Panc1 (cell line): ENCODE results near the gene GPS1. TPM values are rescaled to one million over a fixed set of nuclear protein-coding genes. Genes with fewer than 3 reads are reported as not detected.
A peak's percentile ranks its signal among the peaks of the same experiment; 100 is the strongest.

Experiments used
- ATAC-seq: fragments of 200-7000 bp; cut with Tn5 transposase; 2 replicates; pipeline ENCODE4 v1.9.1; 2020; ENCODE audit warnings: mild to moderate bottlenecking, moderate library complexity
- BruUV-seq: library from RNA; stranded (reverse); fragments of 400-500 nt; replicated peaks from 2 replicates; lab custom pipeline; 2021; lab: Mats Ljungman, UMichigan
- CTCF ChIA-PET: fragments of 300-600 bp; sonication (Branson Sonifier 250); formaldehyde crosslinking; loops from one replicate; lab custom pipeline; 2022; ENCODE audit warnings: antibody characterized with exemption; lab: Charles Lee
- POLR2A ChIA-PET: fragments of 300-600 bp; sonication (Branson Sonifier 250); formaldehyde crosslinking; loops from one replicate; lab custom pipeline; 2022; ENCODE audit warnings: antibody characterized with exemption; lab: Charles Lee
- DNase-seq: peaks from one replicate; pipeline ENCODE4 v3.0.0-alpha.2; 2010; ENCODE audit warnings: low read depth, low spot score
- H3K27ac ChIP-seq: 2 replicates; pipeline ENCODE4 v1.5.1; 2011; ENCODE audit warnings: mild to moderate bottlenecking, low read length, inconsistent platforms
- H3K27me3 ChIP-seq: fragments of 200-500 bp; sonication (Bioruptor generic); 2 replicates; pipeline ENCODE4 v1.6.0; 2014; ENCODE audit warnings: low read length, inconsistent platforms; ENCODE audit not compliant: control insufficient read depth, insufficient read depth
- H3K36me3 ChIP-seq: fragments of 200-500 bp; sonication (Bioruptor generic); 2 replicates; pipeline ENCODE4 v1.5.1; 2014; ENCODE audit warnings: inconsistent platforms, mild to moderate bottlenecking, low read length, moderate library complexity; ENCODE audit not compliant: control insufficient read depth, insufficient read depth
- H3K4me1 ChIP-seq: 2 replicates; pipeline ENCODE4 v1.5.1; 2011; ENCODE audit warnings: inconsistent platforms, mild to moderate bottlenecking, low read length, moderate library complexity; ENCODE audit not compliant: control insufficient read depth, insufficient read depth
- H3K4me3 ChIP-seq, 2 experiments: 2 replicates each; pipeline ENCODE4 v1.5.1; 2011 to 2012; ENCODE audit warnings: low read depth in 2 of 2, low read length in 2 of 2, mild to moderate bottlenecking in 2 of 2, inconsistent platforms in 1 of 2, moderate library complexity in 1 of 2
- H3K9me3 ChIP-seq: fragments of 200-500 bp; sonication (Bioruptor generic); 2 replicates; pipeline ENCODE4 v1.5.1; 2014; ENCODE audit warnings: low read depth, mild to moderate bottlenecking, inconsistent platforms, low read length, moderate library complexity; ENCODE audit not compliant: control insufficient read depth, insufficient read depth
- POLR2AphosphoS5 ChIP-seq: IDR thresholded peaks from 2 replicates; pipeline ENCODE4 v1.6.1; 2012; ENCODE audit warnings: mild to moderate bottlenecking, low read depth, low read length, moderate library complexity
- SIN3A ChIP-seq: IDR thresholded peaks from 2 replicates; pipeline ENCODE4 v1.6.1; 2012; ENCODE audit warnings: low read depth, mild to moderate bottlenecking, low read length, moderate library complexity, borderline replicate concordance; ENCODE audit not compliant: insufficient read depth
- TCF7L2 ChIP-seq: IDR thresholded peaks from 2 replicates; pipeline ENCODE4 v1.6.1; 2011; ENCODE audit warnings: mild to moderate bottlenecking, low read depth, low read length, inconsistent platforms
- in situ Hi-C: cut with HindIII; loops from 2 replicates; pipeline ENCODE4 v1.10.0; 2016; ENCODE audit warnings: low sequenced_read_pairs, low pct_unique_long_range_greater_than_20kb
- intact Hi-C: fragments of 100-400 bp; cut with micrococcal nuclease; formaldehyde crosslinking; loops from one replicate; pipeline ENCODE4 v1.10.0; 2022; ENCODE audit not compliant: unreplicated experiment
- total RNA-seq: library from RNA; stranded (reverse); gene quantifications from one replicate; pipeline ENCODE4 v1.2.1, GENCODE V29; 2021; ENCODE audit not compliant: unreplicated experiment
- TF ChIP-seq, protein P1 (sequence below), 2 experiments: IDR thresholded peaks; 2 replicates each; pipeline ENCODE4 v1.6.1; 2011 to 2012; ENCODE audit warnings: low read depth in 2 of 2, control low read depth in 1 of 2, low read length in 1 of 2, mild to moderate bottlenecking in 1 of 2, moderate library complexity in 1 of 2; ENCODE audit not compliant: insufficient read depth in 1 of 2
- TF ChIP-seq, protein P2 (sequence below): fragments of 450-650 bp; IDR thresholded peaks from 2 replicates; pipeline ENCODE4 v1.5.1; 2017; ENCODE audit warnings: mild to moderate bottlenecking

The GPS1 gene
- total RNA-seq, 1 experiment from 2014 or later, result 175 TPM

DNA sequence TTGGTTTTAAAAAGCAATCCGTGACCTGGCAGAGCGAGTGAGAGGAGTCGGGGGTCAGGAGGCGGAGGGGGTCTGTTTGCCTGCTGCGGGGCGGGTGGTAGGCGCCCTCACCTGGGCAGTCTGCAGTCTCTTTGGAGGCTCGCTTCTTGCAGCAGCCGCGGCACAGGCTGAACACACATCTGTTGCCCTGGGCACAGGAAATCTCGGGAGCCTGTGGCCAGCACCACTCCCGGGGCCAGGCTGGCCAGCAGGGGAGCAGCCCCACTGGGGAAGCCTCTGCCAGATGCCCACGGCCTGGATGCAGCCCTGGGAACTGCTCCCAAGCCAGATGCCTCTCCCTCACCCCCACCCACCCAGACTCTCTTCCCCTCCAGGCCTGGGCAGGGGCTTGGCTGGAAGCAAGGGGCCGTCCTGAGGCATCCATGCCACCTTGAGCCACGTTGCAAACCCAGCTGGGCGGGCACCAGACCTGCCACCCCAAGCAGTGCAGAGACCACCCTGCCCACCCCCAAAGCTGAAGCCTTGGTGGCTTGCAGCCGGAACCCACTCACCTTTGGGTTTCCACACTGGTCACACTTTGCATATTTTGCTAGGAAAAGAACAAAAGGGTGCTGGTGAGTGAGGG lies 6.6 kb downstream of the GPS1 start:
- H3K4me3 ChIP-seq, result no peak overlapping the region
- peaks cover 18% of the 10 kb centered on the region for H3K4me1 ChIP-seq
- no TSS peak for BruUV-seq
- no peak for DNase-seq
- H3K27me3 ChIP-seq, result no peaks in the 10 kb centered on the region
- TF ChIP-seq, protein P1, sequence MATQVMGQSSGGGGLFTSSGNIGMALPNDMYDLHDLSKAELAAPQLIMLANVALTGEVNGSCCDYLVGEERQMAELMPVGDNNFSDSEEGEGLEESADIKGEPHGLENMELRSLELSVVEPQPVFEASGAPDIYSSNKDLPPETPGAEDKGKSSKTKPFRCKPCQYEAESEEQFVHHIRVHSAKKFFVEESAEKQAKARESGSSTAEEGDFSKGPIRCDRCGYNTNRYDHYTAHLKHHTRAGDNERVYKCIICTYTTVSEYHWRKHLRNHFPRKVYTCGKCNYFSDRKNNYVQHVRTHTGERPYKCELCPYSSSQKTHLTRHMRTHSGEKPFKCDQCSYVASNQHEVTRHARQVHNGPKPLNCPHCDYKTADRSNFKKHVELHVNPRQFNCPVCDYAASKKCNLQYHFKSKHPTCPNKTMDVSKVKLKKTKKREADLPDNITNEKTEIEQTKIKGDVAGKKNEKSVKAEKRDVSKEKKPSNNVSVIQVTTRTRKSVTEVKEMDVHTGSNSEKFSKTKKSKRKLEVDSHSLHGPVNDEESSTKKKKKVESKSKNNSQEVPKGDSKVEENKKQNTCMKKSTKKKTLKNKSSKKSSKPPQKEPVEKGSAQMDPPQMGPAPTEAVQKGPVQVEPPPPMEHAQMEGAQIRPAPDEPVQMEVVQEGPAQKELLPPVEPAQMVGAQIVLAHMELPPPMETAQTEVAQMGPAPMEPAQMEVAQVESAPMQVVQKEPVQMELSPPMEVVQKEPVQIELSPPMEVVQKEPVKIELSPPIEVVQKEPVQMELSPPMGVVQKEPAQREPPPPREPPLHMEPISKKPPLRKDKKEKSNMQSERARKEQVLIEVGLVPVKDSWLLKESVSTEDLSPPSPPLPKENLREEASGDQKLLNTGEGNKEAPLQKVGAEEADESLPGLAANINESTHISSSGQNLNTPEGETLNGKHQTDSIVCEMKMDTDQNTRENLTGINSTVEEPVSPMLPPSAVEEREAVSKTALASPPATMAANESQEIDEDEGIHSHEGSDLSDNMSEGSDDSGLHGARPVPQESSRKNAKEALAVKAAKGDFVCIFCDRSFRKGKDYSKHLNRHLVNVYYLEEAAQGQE (IDR thresholded peaks at IDR 0.05; ENCODE audit: insufficient read depth in 1 of 2, low read depth in 2 of 2, low read length in 1 of 2), result no peak
- TF ChIP-seq POLR2AphosphoS5, result no peak; the same call in 1 of the 2 replicates
- no peak for TF ChIP-seq TCF7L2
- no peak for TF ChIP-seq SIN3A
- TF ChIP-seq, protein P2, sequence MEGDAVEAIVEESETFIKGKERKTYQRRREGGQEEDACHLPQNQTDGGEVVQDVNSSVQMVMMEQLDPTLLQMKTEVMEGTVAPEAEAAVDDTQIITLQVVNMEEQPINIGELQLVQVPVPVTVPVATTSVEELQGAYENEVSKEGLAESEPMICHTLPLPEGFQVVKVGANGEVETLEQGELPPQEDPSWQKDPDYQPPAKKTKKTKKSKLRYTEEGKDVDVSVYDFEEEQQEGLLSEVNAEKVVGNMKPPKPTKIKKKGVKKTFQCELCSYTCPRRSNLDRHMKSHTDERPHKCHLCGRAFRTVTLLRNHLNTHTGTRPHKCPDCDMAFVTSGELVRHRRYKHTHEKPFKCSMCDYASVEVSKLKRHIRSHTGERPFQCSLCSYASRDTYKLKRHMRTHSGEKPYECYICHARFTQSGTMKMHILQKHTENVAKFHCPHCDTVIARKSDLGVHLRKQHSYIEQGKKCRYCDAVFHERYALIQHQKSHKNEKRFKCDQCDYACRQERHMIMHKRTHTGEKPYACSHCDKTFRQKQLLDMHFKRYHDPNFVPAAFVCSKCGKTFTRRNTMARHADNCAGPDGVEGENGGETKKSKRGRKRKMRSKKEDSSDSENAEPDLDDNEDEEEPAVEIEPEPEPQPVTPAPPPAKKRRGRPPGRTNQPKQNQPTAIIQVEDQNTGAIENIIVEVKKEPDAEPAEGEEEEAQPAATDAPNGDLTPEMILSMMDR, result no peak; the same call in 1 of the 2 replicates
- intact Hi-C loops (no loop called here), in situ Hi-C loops (loop anchor here (10.0 kb wide), 1 partner anchor 76 kb away; no protein-coding TSS in a partner anchor)
- ChIA-PET POLR2A (no interaction called here), CTCF (no interaction called here)
- H3K27ac ChIP-seq, result no peak overlapping the region
- ATAC-seq, result peak; percentile 6; the same call in 1 of the 2 replicates
- peaks cover 6% of the 10 kb centered on the region for H3K36me3 ChIP-seq
- H3K9me3 ChIP-seq, result no peaks in the 10 kb centered on the region

DNA sequence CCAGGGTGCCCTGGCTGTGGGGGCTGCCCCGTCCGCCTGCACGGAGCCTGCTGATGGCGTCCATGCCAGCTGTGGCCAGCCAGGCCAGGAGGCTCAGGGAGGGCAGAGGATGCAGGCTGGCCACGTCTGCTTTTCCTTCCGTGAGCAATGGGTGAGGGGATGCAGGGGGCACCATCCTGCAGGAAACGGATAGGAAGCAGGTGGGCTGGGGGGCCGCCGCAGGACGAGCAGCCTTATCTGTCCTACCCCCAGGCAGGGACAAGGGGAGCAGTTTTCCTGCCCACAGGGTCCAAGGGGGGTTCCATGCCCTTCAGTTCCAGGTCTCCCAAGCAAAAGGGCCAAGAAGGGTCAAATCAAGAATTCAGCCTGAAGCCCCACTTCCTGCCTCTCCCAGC lies 7.2 kb downstream of the GPS1 start:
- Histone ChIP-seq H3K36me3 (peaks cover 6% of the 10 kb centered on the region), H3K27me3 (no peaks in the 10 kb centered on the region), H3K9me3 (no peaks in the 10 kb centered on the region), H3K27ac (no peak overlapping the region), H3K4me1 (peaks cover 17% of the 10 kb centered on the region), H3K4me3 (no peak overlapping the region)
- no peak for DNase-seq
- no TSS peak for BruUV-seq
- ChIA-PET CTCF (no interaction called here), POLR2A (no interaction called here)
- no peak for ATAC-seq
- in situ Hi-C loops, result loop anchor here (10.0 kb wide), 1 partner anchor 76 kb away; no protein-coding TSS in a partner anchor
- TF ChIP-seq, protein P2, result no peak
- TF ChIP-seq TCF7L2 (no peak), SIN3A (no peak), POLR2AphosphoS5 (no peak)
- TF ChIP-seq, protein P1 (IDR thresholded peaks at IDR 0.05; ENCODE audit: insufficient read depth in 1 of 2, low read depth in 2 of 2, low read length in 1 of 2), result no peak
- intact Hi-C loops, result no loop called here
